Stromal cell of bone marrow (primary cell): ENCODE results near the gene PSMG3.

ENCODE experiments used
- DNase-seq: peaks from one replicate; pipeline ENCODE4 v3.0.0-alpha.2; 2012; ENCODE audit warnings: low read depth

The PSMG3 gene

GRCh38 chr7:1569833-1570632 lies at the start of gene PSMG3:
Gene PSMG3 (minus strand): TSS chr7:1570032. CDS start chr7:1569339, 693 bp downstream.
- DNase-seq = peak; percentile 81

GRCh38 chr7:1618475-1618874 lies 48.6 kb upstream of the PSMG3 start:
- DNase-seq = no peak

GRCh38 chr7:1617957-1618356 lies 48.1 kb upstream of the PSMG3 start:
- DNase-seq = no peak

- no peak for DNase-seq
Measured at GRCh38 chr7:1616741-1617140, 46.9 kb upstream of the PSMG3 start.

- DNase-seq = peak; percentile 62
Measured at GRCh38 chr7:1611708-1612241, 41.9 kb upstream of the PSMG3 start.

GRCh38 chr7:1610678-1611302 lies 41.0 kb upstream of the PSMG3 start:
- DNase-seq = no peak

GRCh38 chr7:1610013-1610677 lies 40.3 kb upstream of the PSMG3 start:
- no peak for DNase-seq

- DNase-seq = no peak
Measured at GRCh38 chr7:1609023-1609422, 39.2 kb upstream of the PSMG3 start.

- DNase-seq = no peak
Measured at GRCh38 chr7:1608318-1608717, 38.5 kb upstream of the PSMG3 start.

- DNase-seq = no peak
Measured at GRCh38 chr7:1607696-1608095, 37.9 kb upstream of the PSMG3 start.

- DNase-seq = no peak
Measured at GRCh38 chr7:1607001-1607400, 37.2 kb upstream of the PSMG3 start.

GRCh38 chr7:1604383-1604782 lies 34.6 kb upstream of the PSMG3 start:
- DNase-seq = no peak

- DNase-seq = no peak
Measured at GRCh38 chr7:1603346-1604225, 33.8 kb upstream of the PSMG3 start.

GRCh38 chr7:1602386-1602785 lies 32.6 kb upstream of the PSMG3 start:
- no peak for DNase-seq

- DNase-seq = no peak
Measured at GRCh38 chr7:1601956-1602355, 32.1 kb upstream of the PSMG3 start.

- DNase-seq = no peak
Measured at GRCh38 chr7:1599640-1600395, 30.0 kb upstream of the PSMG3 start.

GRCh38 chr7:1598961-1599639 lies 29.3 kb upstream of the PSMG3 start:
- no peak for DNase-seq

GRCh38 chr7:1598286-1598685 lies 28.5 kb upstream of the PSMG3 start:
- DNase-seq = no peak

- DNase-seq = no peak
Measured at GRCh38 chr7:1597791-1598190, 28.0 kb upstream of the PSMG3 start.

- no peak for DNase-seq
Measured at GRCh38 chr7:1597066-1597760, 27.4 kb upstream of the PSMG3 start.
